ENCODE measurements around the gene SLC28A3.

SLC28A3 gene

DNA sequence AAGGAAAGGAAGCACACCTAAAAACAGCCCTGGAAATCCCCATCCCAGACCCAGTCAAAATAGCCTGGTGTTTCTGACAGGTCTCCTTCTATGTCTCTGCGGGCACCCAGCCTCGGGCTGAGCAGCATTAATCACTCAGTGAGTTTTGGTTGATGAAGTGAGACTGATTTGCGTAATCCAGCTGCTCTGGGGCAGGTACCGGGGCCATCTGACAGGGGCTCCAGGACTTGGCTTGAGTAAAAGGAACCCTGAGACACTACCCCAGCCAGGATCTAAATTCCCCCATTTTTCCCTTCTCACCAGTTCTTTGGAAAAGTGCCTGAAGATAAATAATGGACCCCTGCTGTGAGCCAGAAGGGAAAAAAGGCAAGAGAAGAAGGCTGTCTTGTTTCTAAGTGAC is 596 bp downstream of the SLC28A3 start:
- DNase-seq, result no peak

DNA sequence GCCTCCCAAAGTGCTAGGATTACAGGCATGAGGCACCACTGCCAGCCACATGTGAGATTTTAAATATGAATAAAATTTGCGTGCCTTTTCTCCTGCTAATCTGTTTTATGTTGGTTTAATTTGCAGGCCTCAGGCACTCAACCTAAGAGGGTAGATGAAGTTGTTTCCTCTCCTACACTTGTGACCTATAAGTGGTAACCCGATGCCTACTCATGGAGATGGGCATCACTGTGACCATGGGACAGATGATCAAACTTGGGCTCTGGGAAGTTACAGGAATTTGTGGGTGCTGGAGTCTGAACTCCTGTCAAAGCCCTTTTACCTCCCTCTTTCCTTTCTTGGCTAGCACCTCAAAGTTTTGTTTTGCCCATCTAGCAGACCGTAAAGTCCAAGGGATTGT is 1.1 kb downstream of the SLC28A3 start:
- no peak for DNase-seq

DNA sequence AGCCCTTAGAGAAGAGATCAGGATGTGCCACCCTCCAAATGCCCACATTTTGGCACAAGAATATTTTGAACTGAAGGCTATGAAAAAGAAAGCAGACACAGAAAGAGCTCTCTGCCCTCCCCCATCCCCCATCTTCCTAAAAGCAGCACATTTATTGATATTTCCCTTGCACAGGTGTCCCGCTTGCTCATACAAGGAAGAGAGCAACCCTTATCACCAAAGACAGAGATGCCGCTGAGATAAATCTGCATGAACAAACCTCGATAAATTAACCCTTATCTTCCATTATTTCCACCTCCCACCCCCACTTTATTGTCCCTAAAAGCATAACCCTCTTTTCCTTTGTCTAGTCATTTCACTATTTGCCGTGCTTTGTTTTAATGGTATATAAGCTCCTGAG is 1.8 kb downstream of the SLC28A3 start:
- no peak for DNase-seq

DNA sequence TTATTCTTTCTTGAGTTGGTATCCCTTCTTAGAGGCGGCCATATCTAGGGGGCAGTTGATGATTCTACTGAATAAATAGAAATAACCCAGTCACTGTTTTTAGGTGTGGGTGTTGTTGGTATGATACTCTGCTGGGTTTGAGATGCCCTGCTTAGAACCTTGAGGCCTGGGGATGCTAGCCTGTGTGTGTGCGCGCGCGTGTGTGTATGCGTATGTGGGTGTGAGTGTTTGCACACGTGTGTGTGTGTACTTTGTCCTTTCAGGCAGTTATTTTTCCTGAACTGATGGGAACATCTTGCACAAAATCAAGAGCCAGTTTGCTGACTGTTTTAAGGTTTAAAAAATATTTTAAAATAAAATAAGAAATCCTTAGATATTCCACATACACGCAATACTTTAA is 3.3 kb downstream of the SLC28A3 start:
- no peak for DNase-seq

DNA sequence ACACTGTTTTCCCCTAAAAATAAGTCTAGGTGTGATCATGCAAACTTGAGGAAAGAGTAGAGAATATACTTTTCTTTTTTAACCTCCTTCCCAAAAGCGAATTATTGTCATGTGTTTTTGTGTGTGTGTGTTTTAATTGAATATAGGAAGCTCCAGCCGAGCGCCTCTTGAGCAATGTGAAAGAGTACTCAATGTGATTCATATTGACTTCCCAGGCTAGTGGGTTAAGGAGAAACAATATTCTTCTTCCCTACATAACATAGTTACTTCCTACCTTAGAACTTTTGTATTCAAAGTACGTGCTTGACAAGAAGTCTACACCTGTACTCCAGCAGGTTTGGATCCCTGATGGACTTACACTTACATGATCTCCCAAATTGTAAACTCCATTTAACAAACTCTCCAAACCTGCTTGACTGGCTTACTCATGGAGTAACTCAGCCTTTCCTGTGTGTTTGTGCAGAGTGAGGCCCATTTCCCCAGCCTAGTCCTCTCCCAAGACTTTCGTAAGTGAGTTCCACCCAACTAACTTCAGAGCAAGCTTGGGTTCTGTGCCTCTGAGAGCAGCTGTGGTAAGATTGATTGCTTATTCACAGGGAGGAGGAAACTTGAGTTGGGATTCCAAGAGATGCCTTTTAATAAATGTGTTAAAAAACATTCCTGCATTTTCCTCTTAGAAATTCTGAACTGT is 9.3 kb downstream of the SLC28A3 start:
- no peak for DNase-seq

DNA sequence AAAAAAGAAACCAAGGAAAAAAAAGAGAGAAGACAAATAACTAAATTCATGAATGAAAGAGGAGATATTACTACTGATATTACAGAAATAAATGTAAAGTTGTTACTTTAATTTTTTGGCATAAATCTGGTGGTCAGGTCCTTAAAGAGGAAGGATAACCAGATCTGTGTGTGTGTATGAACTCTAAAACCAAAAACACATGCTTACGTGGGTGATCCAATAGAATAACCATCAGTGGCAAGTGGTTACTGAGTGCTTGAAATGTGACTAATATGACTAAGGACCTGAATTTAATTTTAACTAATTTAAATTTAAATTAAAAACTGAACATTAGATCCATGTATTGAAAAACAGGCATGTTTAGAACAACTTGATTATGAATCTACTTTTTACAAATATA is 10.3 kb downstream of the SLC28A3 start:
- no peak for DNase-seq

DNA sequence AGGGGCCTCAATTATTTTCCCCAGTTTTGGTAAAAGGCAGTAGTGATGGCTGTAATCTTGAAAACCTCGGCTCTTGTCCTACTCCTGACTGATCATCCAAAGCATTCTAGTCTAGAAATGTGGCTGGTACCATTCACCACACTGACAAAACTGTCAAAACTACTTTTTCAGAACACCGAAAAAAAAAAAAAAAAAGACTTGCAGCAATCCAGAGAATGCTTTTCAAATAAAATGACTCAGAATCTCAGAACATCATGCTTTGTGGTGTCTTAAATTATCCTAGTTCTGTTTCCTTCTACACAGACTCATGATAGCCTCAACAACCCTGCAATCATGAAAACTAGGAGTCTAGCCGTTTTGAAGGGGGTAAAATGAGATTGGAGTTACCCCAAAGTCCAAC is 13.4 kb downstream of the SLC28A3 start:
- DNase-seq, result no peak

DNA sequence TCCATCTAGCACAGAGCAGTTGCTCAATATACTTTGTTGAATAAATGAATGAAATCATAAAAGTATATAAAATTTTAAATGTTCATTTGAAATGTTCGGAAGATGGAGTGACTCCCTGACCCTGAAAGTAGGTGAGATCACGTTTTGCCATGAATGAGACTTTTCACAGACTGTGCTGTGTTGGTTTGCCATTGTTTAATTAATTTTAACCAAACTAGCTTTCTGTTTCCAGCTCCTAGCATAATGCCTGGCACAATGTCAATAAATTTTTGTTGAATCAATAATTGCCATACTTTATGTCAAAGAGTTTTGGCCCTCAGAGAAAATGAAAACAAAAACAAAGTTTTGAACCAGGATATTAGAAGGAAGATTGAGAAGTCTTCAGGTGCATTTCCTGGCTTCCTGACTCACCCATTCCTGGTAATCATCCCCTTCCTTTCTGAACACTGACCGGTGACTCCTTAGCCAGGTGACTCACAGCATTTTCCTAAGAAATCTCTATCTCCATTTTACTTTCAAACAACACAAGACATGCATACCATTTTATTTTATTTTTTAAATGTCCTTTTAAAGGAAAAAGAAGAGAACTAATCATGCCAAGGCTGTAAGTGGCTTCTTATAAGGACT is 15.1 kb downstream of the SLC28A3 start:
- no peak for DNase-seq

DNA sequence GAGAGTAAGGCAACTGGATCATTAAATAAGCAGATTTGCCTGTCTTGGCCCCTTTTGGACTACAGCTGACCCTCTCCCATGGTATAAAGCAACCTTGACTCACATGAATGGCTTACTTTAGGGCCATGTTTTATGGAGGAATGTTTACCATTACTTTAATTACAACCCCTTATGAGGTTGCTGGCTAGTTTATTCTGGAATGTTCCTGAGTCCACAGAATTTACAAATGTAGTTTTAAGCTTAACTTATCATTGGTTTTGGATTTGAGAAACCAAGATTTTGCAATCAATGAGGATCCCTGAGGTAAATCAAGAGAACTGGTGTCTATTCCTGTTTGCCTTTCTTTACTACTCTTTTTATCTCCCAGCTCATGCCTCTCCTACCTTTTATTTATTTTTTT is 15.7 kb downstream of the SLC28A3 start:
- DNase-seq, result no peak

DNA sequence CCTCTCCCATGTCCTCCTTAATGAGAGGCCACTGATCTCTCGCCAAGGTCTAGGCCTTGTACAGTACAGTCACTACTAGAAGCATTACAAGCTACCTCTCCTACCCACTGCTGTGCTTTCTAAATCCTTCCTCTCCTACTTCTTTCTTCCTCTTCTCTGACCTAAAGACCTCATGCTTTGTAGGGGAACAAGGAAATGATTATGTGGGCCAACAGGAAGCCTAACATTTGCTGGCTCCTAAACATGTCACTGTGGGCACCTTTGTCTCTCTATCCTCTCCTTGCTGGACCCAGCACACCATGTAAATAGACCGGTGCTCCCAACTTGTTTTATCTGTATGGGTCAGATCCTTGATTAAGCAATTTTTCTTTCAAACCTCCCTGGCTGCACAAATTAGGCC is 16.7 kb downstream of the SLC28A3 start:
- DNase-seq, result no peak

DNA sequence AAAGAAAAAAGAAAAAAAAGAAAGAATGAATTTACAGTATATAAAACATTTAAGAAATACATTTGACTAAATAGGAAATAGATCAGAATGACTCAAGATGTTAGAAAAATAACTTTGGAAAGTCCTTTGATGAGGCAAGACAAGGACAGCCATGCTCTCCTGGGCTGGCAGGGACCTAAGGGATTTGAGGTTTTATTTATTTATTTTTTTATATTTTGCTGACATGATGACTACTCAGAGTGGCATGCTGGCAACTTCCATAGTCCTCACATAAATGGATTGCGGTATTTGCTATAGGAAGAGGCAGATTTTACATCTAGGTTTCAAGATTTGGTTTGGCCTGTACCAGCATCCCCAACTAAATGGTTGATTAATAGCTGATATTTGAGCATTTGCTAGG is 17.7 kb downstream of the SLC28A3 start:
- no peak for DNase-seq

DNA sequence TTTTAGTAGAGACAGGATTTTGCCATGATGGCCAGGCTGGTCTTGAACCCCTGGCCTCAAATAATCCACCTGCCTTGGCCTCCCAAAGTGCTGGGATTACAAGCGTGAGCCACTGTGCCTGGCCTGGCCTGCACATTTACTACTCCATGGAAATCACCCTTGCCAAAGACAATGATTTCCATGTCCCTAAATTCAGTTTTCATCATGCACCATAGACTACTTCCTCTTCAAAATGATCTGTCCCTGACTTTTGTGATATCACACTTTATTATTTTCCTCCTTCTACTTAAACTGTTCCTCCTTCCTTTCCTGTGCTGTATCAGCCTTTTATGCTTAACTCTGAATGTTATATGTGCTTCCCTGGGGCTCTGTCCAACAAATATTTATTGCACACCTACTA is 20.3 kb downstream of the SLC28A3 start:
- DNase-seq, result no peak

DNA sequence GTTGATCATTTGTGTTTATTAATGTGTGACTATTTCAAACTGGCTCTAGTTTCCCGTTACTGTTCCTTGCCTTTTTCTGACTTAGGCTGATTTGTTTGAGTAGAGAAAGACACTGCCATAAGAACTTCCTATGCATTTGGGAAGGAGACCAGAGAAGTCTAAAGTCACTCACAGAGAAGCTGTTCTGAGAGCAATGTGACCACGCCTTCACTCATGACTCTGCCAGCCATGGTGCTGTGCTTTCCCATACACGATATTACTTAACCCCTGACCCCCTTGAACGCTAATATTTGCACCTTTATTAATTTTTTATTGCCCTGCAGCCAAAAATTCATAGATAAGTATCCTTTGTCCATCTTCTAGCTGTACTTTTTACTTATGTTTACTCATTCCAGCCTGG is 20.9 kb downstream of the SLC28A3 start:
- no peak for DNase-seq

DNA sequence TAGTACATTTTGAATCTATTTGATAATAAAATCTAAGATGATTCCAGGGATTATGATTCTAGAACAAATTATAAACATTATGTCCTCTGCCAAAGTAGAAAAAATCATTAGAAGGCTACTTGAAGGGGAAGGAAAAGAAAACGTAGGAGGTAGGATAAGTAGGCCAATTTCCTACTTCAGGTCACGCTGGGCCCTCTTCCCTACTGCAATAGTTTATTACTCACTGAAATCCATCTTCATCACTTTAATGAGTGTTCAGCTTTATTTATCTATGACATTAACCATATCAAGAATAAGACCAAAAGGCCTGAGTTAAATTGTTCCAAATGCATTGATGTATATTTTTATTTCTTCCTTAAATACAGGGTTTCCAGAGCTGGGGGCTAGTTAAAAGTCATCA is 21.6 kb downstream of the SLC28A3 start:
- DNase-seq, result no peak

DNA sequence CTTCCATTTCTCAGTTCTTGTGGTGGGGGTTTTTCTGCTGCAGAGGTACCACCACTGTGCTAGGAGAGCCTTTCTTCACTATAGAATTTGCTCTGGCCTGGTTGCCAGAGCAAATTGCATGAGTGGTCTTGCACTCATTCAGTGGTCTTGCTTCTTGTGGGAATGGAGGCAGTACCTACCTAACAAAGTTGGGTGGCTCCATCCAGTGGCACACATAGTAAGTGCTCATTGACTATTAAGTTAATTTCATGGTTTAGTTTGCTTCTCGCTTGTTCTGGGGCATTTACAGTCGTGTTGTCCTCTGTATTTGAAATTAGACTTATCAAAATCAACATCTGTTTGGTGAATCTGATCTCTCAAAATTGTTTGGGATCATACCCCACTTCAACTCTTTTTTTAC is 23.0 kb downstream of the SLC28A3 start:
- no peak for DNase-seq

DNA sequence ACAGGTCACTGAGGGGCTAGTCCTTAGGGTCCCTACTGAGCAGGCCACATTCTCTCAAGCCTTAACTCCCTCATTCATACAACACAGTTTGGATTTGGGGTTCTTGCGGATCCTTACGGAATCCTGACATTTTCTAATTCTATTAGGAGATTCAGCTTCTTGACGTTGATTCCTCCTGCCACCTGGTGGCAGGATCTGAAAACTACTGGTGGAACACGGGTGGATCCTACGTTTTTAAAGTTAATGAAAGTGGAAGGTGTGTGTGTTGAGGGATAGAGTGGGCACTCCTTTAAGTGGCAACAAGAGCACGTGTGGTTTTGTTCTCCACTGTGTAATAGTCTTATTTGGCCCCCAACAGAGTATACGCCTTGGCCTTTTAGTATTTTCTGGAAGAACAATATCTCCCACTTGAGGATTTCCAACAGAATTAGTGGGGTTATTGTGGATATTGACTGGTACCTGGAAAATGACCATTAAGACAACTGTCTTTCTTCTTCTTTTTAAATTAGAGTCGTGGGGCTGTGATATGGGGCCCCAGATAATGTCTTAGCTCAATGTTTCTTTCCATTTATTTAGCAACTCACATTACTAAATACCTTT is 25.2 kb downstream of the SLC28A3 start:
- peak in 4 of 5 experiments; percentile 2 to 57 (median 18) for DNase-seq

DNA sequence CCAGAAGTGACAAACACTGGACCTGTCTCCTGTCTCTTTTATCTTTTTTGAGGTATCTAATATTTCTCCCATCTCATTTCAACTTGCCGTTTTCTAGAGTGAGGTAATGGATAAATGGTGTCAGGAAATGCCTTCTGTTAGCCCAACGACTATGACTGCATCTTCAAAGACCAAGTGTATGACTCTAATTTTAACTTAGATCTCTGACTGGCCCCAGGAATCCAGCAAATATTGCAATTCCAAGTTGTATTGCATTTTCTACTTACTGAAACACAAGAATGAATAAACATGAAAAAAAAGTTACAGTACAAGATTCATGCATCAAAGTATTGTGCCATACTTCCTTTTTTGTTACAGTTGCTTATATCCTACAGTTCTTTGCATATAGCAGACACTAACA is 26.3 kb downstream of the SLC28A3 start:
- no peak for DNase-seq

DNA sequence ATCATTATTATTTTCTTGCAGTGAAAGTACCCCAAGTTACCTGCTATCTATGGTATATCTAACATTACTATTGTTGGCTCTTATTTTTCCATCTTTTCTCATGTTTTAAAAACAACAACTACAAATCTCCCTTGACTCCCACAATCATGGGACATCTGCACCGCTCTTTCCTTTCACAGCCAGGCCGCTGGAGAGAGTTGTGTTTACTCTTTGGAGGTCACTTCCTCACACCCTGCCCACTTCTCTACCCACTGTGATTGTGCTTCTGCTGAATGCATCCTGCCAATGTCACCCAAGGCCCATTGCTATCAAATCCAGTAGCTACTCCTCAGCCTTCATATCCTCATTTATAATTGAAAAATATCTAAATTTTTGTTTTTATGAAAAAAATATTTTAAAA is 29.7 kb downstream of the SLC28A3 start:
- no peak for DNase-seq

DNA sequence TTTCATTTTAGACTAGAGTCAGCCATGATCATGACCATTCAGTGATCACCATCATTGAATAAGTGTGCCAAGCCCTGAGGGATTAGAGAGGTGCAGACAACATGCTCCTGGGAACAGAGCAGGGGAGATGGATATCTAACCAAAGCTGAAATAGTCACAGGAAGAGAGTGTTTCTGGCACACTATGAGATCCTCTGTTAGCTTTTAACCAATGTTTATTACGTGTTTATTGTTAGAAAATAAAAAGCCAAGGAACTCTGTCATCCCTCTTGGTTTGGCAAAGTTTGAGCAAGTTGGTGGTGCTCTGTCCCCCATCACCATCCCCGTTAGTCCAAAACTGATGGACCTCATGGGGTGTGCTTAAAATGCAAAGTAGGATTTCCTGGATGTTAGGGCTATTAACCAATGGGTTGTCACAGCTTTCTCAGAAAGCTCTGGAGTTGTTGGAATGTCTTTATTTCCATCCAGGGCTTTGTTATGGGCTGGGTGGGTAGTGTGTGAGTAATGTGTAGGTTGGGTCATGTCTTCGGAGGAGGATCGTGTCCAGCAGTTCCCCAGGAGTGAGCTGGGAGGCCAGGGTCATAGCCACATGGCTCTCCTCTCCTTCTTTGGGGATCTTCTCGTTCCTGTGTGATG is 34.9 kb downstream of the SLC28A3 start:
- DNase-seq, result no peak

DNA sequence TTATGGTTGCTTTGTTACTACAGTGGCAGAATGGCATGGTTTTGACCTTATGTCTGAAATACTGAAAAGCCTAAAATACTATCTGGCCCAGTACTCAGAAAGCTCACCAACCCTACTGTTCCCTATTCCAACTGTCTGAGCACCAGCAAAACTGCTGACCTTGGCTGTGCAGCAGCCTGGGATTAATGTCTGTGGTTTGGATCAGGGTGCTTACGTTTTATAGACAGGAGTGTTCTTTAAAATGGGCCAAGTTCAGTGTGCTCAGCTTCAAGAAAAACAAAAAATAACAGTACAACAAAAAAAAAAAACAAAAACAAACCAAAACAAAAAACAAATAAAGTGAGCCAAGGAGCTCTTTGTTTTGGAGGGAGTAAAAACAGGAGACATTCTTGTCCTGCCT is 36.4 kb downstream of the SLC28A3 start:
- no peak for DNase-seq

DNA sequence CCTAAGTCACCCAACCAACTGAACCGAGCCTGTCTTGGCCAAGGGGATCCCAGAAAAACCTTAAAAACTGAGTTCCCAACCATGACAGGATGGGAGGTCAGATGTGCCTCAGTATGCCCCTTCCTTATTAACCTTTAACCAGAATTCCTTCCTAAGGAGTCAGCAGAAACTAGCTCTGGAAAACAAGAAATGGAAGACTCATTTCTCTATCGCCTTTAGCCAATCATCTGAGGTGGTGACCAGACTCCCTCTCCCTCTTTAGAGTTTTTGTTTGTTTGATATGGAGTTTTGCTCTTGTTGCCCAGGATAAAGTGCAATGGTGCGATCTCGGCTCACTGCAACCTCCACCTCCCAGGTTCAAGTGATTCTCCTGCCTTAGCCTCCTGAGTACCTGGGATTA is 37.5 kb downstream of the SLC28A3 start:
- no peak for DNase-seq

DNA sequence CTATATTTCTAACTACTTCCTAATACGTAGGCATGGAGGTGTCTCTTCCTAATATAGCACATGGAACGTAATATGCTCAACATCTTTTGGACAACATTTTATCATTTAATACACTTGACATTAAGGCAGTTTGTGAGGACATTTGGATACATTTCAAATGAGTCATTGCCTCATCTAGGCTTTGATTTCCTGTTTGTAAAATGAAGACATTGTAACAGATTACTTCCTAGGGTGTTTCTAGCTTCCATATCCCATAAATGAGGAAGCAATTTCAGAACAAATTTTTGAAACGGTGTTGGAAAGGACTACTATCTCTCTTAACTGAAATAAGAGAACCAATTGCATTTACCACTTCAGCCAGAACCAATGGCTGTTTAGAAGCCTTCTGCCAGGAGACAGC is 38.7 kb downstream of the SLC28A3 start:
- DNase-seq, result no peak

DNA sequence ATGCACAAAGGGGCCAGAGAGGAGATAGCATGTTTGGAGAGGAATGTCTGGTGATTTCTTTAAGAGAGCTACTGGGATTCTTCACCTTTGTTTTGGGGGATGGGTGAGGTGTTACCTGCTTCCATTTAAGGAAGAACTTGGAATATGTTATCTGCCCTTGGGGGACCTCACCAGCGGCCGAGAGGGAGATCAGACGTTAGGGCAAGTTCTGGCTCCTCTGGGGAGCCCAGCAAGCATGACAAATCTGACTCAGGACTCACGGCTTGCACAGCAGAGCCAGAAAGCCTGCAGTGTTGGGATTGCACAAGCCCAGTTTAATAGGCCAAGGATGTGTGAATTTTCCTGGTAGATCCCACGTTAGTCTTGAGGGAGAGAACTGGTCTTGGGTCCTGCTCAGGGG is 40.3 kb downstream of the SLC28A3 start:
- DNase-seq, result no peak

DNA sequence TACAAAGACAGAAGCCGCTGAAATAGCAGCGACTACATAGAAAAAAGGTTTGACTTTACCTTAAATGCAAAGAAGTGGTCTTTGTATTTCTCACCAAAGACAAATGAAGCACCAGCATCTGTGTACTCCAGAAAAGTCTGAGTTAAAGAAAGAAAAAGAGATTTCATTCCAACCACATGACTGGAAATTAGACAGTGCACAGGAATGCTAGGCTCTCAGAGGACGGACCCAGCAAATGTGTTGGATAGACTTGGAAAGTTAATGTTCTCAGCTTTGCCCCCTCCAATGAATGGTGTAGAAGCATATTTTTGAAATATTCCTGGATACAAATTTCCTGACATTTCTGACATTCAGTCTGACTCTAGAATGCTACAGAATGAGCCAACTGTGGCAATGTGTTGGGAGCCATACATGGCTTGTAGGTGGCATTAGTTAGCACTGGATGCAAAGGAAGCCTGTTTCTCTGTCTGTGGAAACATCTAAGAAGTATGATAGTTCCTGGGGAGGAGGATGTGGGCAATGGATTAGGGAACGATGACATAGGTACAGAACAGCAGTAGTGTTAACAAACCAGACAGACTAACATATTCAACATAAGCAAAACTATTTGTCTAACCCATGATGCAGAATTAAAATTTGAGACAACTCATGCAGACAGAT is 43.3 kb downstream of the SLC28A3 start:
- no peak for DNase-seq

Measured in T-helper 2 cell (primary cell).